Prostate gland (tissue), 2 donors: ENCODE data around the gene TENT5A.

ENCODE experiments used
- CTCF ChIP-seq, 4 experiments: fragments of 200-600 bp in 2 of 4; fragments of 450-650 bp in 2 of 4; sonication (generic) in 2 of 4; IDR thresholded peaks; 1 replicate in 3 of 4; 2 replicates in 1 of 4; pipeline ENCODE4 v1.5.1; 2016 to 2019; ENCODE audit warnings: antibody characterized with exemption in 4 of 4, mild to moderate bottlenecking in 2 of 4, moderate library complexity in 2 of 4
- POLR2AphosphoS5 ChIP-seq: sonication (generic); formaldehyde crosslinking; IDR thresholded peaks from one replicate; pipeline ENCODE4 v1.6.1; 2017; ENCODE audit warnings: antibody characterized with exemption

- TF ChIP-seq CTCF (IDR thresholded peaks at IDR 0.05), result no peak
- TF ChIP-seq POLR2AphosphoS5, result no peak
Observed at GRCh38 chr6:81795890-81796289, 43.4 kb upstream of the TENT5A start.
